Loucy (cell line): ENCODE results near the gene GAS6.
A peak's percentile ranks its signal among the peaks of the same experiment; 100 is the strongest.

ENCODE experiments used
- H2AFZ ChIP-seq: fragments of 200-600 bp; sonication (generic); 2 replicates; pipeline ENCODE4 v1.6.0; 2016; ENCODE audit warnings: antibody characterized with exemption, mild to moderate bottlenecking, low read length, moderate library complexity
- H3F3A ChIP-seq: fragments of 200-600 bp; 2 replicates; pipeline ENCODE4 v1.6.0; 2016; ENCODE audit warnings: antibody characterized with exemption, low read depth, mild to moderate bottlenecking
- H3K27me3 ChIP-seq: fragments of 200-600 bp; sonication (generic); 2 replicates; pipeline ENCODE4 v1.6.1; 2014; ENCODE audit warnings: low read length, mild to moderate bottlenecking; ENCODE audit not compliant: insufficient read depth, poor library complexity, severe bottlenecking
- H3K36me3 ChIP-seq: fragments of 200-600 bp; sonication (generic); 2 replicates; pipeline ENCODE4 v1.6.1; 2016; ENCODE audit warnings: low read length; ENCODE audit not compliant: insufficient read depth
- H3K4me1 ChIP-seq: fragments of 200-600 bp; sonication (generic); 2 replicates; pipeline ENCODE4 v1.5.1; 2014; ENCODE audit warnings: low read length, mild to moderate bottlenecking; ENCODE audit not compliant: insufficient read depth, poor library complexity, severe bottlenecking
- H3K4me2 ChIP-seq: fragments of 200-600 bp; sonication (generic); 2 replicates; pipeline ENCODE4 v1.6.0; 2014; ENCODE audit warnings: antibody characterized with exemption, low read length, low read depth, mild to moderate bottlenecking; ENCODE audit not compliant: poor library complexity, severe bottlenecking
- H3K4me3 ChIP-seq: fragments of 200-600 bp; sonication (generic); 2 replicates; pipeline ENCODE4 v1.5.1; 2014; ENCODE audit warnings: low read length, mild to moderate bottlenecking, mixed read lengths; ENCODE audit not compliant: poor library complexity, severe bottlenecking
- H3K79me2 ChIP-seq: fragments of 200-600 bp; sonication (generic); 2 replicates; pipeline ENCODE4 v1.6.1; 2014; ENCODE audit warnings: low read length; ENCODE audit not compliant: insufficient read depth
- H3K9ac ChIP-seq: fragments of 200-600 bp; sonication (generic); 2 replicates; pipeline ENCODE4 v1.6.0; 2014; ENCODE audit warnings: mild to moderate bottlenecking, low read depth, low read length, moderate library complexity; ENCODE audit not compliant: poor library complexity, severe bottlenecking
- H3K9me2 ChIP-seq: fragments of 200-600 bp; sonication (generic); replicated peaks from 2 replicates; pipeline ENCODE4 v1.6.1; 2016; ENCODE audit warnings: low read depth, low read length, mixed read lengths
- H3K9me3 ChIP-seq: fragments of 200-600 bp; sonication (generic); 2 replicates; pipeline ENCODE4 v1.6.1; 2014; ENCODE audit warnings: mild to moderate bottlenecking, antibody characterized with exemption, low read length, low read depth; ENCODE audit not compliant: insufficient read depth
- H4K20me1 ChIP-seq: fragments of 200-600 bp; sonication (generic); 2 replicates; pipeline ENCODE4 v1.6.0; 2014; ENCODE audit warnings: antibody characterized with exemption, low read length, mild to moderate bottlenecking; ENCODE audit not compliant: insufficient read depth, poor library complexity, severe bottlenecking
- CTCF ChIP-seq: fragments of 200-600 bp; sonication (generic); conservative IDR thresholded peaks from 2 replicates; pipeline ENCODE4 v1.5.1; 2014; ENCODE audit warnings: mild to moderate bottlenecking, antibody characterized with exemption, low read length
- EZH2phosphoT487 ChIP-seq: fragments of 200-600 bp; IDR thresholded peaks from 2 replicates; pipeline ENCODE4 v1.6.1; 2018; ENCODE audit warnings: antibody characterized with exemption, mild to moderate bottlenecking, moderate library complexity, borderline replicate concordance

The GAS6 gene

GRCh38 chr13:113905018-113905417, 41.1 kb upstream of the GAS6 start:
- H4K20me1 ChIP-seq: no peaks in the 10 kb centered on the region
- no peaks in the 10 kb centered on the region for H3K79me2 ChIP-seq
- peaks cover 4% of the 10 kb centered on the region; the same call in 1 of the 2 replicates for H3K9me3 ChIP-seq
- H3K4me1 ChIP-seq: peaks cover 4% of the 10 kb centered on the region
- H3K9ac ChIP-seq: no peak overlapping the region
- no peak overlapping the region for H3K4me2 ChIP-seq
- H3K36me3 ChIP-seq: no peaks in the 10 kb centered on the region
- no peaks in the 10 kb centered on the region for H3K9me2 ChIP-seq
- H2AFZ ChIP-seq: no peak overlapping the region
- H3K27me3 ChIP-seq: no peaks in the 10 kb centered on the region
- H3F3A ChIP-seq: no peaks in the 10 kb centered on the region
- no peak overlapping the region for H3K4me3 ChIP-seq
- TF ChIP-seq EZH2phosphoT487 (no peak), CTCF (no peak)

GRCh38 chr13:113904411-113904810, 40.5 kb upstream of the GAS6 start:
- no peaks in the 10 kb centered on the region for H3K27me3 ChIP-seq
- peaks cover 4% of the 10 kb centered on the region for H3K4me1 ChIP-seq
- no peaks in the 10 kb centered on the region for H4K20me1 ChIP-seq
- H3K9me3 ChIP-seq: peaks cover 4% of the 10 kb centered on the region; the same call in 1 of the 2 replicates
- no peak overlapping the region for H3K4me2 ChIP-seq
- H3F3A ChIP-seq: no peaks in the 10 kb centered on the region
- H3K9ac ChIP-seq: no peak overlapping the region
- TF ChIP-seq CTCF (peak; percentile 57), EZH2phosphoT487 (no peak)
- no peak overlapping the region for H2AFZ ChIP-seq
- no peaks in the 10 kb centered on the region for H3K9me2 ChIP-seq
- H3K36me3 ChIP-seq: no peaks in the 10 kb centered on the region
- no peaks in the 10 kb centered on the region for H3K79me2 ChIP-seq
- H3K4me3 ChIP-seq: no peak overlapping the region

GRCh38 chr13:113903912-113904311, 40.0 kb upstream of the GAS6 start:
- H3K9me2 ChIP-seq: no peaks in the 10 kb centered on the region
- H3K4me1 ChIP-seq: peaks cover 4% of the 10 kb centered on the region
- no peak overlapping the region for H3K9ac ChIP-seq
- peaks cover 4% of the 10 kb centered on the region; the same call in 1 of the 2 replicates for H3K9me3 ChIP-seq
- H3K4me3 ChIP-seq: no peak overlapping the region
- H4K20me1 ChIP-seq: no peaks in the 10 kb centered on the region
- no peak overlapping the region for H2AFZ ChIP-seq
- no peaks in the 10 kb centered on the region for H3K79me2 ChIP-seq
- H3F3A ChIP-seq: no peaks in the 10 kb centered on the region
- H3K27me3 ChIP-seq: no peaks in the 10 kb centered on the region
- no peaks in the 10 kb centered on the region for H3K36me3 ChIP-seq
- no peak for TF ChIP-seq CTCF
- no peak for TF ChIP-seq EZH2phosphoT487
- no peak overlapping the region for H3K4me2 ChIP-seq
